Activated CD8-positive, alpha-beta memory T cell treated with anti-CD3 and anti-CD28 coated beads for 36 hours (primary cell): ENCODE measurements around the gene BTBD2. TPM values are rescaled to one million over a fixed set of nuclear protein-coding genes. Genes with fewer than 3 reads are reported as not detected.

ENCODE experiments used
- CTCF ChIA-PET: fragments of 350-600 bp; sonication (Branson Sonifier 250); formaldehyde crosslinking; loops from one replicate; lab custom pipeline; 2021; ENCODE audit warnings: antibody characterized with exemption; lab: Charles Lee
- POLR2A ChIA-PET: fragments of 350-600 bp; sonication (Branson Sonifier 250); formaldehyde crosslinking; loops from one replicate; lab custom pipeline; 2021; ENCODE audit warnings: antibody characterized with exemption; lab: Charles Lee
- total RNA-seq, 2 experiments: library from RNA; stranded (reverse); gene quantifications; one replicate each; pipeline ENCODE4 v1.2.3, GENCODE V29; 2021

Gene BTBD2
- total RNA-seq, 2 experiments from 2014 or later = 17.0 to 24.8 TPM

DNA sequence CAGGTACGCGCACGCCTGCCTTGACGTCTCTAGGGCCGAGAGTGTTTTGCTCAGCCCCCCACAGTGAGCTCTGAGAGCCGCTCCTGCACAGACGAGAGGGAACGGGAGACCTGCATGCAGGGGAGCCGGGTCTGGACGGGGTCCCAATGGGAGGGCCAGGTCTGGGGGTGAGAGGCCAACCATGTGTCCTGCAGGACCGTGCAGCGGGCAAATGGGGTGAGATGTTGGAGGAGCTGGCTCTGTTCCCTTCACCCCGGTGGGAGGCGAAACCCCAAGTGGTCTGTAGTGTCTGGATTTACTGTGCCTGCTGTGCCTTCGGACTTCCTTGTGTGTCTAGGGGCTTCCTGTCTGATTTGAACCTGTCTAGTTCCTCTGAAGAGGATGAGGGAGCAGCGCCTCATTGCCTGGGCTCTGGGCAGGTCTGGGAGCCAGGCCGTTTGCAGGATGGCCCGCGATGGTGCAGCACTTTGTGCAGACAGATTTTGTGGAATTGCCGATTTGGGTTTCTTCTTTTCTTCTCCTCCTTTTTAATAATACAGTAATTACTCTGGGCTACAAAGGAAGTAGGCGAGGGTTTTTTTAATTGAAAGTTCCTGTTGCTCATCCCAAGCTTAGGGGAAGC lies 72.5 kb downstream of the BTBD2 start:
- ChIA-PET CTCF (interaction anchor here (0.9 to 2.7 kb wide), 5 partner anchors 13 to 77 kb away, joined by 3 to 13 read pairs (median 3); no protein-coding TSS in a partner anchor), POLR2A (interaction anchor here (0.5 to 0.6 kb wide), 2 partner anchors 14 to 49 kb away, joined by 3 to 4 read pairs; no protein-coding TSS in a partner anchor)

- ChIA-PET CTCF (interaction anchor here (0.6 to 2.7 kb wide), 8 partner anchors 12 to 382 kb away, joined by 3 to 13 read pairs (median 3); no protein-coding TSS in a partner anchor), POLR2A (interaction anchor here (0.5 to 0.6 kb wide), 3 partner anchors 13 to 221 kb away, joined by 3 to 5 read pairs (median 4); partner anchors contain the start of gene DOT1L)
These were observed 73.2 kb downstream of the BTBD2 start for GRCh38 chr19:1942078-1942933.

GRCh38 chr19:1941146-1942077 lies 74.1 kb downstream of the BTBD2 start, which contains the start of gene CSNK1G2:
TSS of gene CSNK1G2 (plus strand) at chr19:1941172. CDS start at chr19:1969773, 28,601 bp downstream.
- POLR2A ChIA-PET = interaction anchor here (0.6 kb wide), 1 partner anchor 222 kb away, joined by 5 read pairs; the partner anchor contains the start of gene DOT1L
- CTCF ChIA-PET = interaction anchor here (0.6 to 2.7 kb wide), 6 partner anchors 11 to 383 kb away, joined by 3 to 13 read pairs (median 3); no protein-coding TSS in a partner anchor

DNA sequence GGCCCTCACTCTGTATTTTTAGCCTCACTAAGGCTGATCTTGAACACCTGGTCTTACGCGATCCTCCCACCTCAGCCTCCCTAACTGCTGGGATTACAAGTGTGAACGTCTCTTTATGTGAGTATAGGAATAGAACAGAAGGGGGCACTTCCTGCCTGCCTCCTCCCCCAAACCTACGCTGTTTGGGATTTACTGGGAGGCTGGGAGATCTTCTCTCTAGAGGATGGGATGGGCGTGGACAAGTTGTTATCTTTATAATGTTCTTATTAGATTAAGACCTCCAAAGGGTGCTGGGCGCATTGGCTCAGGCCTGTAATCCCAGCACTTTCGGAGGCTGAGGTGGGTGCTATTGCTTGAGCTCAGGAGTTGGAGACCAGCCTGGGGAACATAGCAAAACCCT lies 77.4 kb downstream of the BTBD2 start:
- ChIA-PET CTCF (interaction anchor here (1.0 to 1.5 kb wide), 2 partner anchors 8 to 10 kb away, joined by 4 read pairs; no protein-coding TSS in a partner anchor), POLR2A (no interaction called here)

- ChIA-PET CTCF (interaction anchor here (1.1 kb wide), 1 partner anchor 325 kb away, joined by 4 read pairs; no protein-coding TSS in a partner anchor), POLR2A (no interaction called here)
These were observed 78.5 kb downstream of the BTBD2 start for GRCh38 chr19:1936916-1937610.

DNA sequence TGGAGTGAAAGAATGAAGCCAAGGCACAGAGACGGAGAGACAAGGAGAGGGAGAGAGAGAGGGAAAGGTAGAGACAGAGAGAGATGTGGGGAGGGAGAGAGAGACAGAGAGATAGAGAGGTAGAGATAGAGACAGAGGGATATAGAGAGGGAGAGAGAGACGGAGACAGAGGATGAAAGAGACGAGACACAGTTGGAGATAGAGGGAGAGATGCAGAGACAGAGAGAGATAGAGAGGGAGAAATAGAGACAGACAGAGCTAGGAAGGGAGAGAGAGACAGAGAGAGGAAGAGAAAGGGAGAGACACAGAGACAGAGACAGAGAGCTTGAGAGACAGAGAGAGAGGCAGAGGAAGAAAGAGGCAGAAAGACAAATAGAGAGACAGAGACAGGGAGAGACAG lies 79.1 kb downstream of the BTBD2 start:
- CTCF ChIA-PET = interaction anchor here (1.1 kb wide), 1 partner anchor 325 kb away, joined by 4 read pairs; no protein-coding TSS in a partner anchor
- POLR2A ChIA-PET = no interaction called here

DNA sequence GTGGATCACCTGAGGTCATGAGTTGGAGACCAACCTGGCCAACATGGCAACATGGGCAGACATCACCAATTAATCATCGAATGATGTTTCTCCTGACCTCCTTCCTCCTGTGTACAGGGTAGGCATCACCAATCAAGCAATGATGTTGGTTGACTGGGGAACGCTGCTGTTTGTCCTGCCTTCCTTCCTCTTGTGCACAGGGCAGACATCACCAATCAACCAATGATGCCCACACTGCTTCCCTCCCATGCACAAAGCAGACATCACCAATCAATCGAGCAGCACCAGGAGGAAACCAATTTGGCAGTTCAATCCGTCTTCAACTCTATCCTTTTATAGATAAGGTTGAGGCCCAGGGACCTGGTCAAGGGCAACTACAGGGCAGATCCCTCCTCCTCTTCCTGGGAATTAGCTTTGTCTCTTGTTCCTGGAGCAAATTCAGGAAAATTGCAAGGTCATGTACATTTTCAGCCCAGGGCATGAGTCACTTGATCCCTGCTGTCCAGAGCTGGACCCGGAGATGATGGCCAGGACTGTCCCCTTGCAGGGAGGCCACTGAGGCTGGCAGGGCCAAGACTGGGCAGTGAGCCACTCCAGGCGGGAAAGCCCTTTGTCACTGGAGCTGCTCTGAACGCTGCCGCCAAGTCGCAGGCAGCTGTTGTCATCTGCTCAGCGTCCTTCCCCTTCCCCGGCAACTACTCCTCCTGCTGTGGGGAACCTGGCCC lies 79.9 kb downstream of the BTBD2 start:
- ChIA-PET CTCF (interaction anchor here (0.6 to 1.1 kb wide), 2 partner anchors 38 to 326 kb away, joined by 3 to 4 read pairs; no protein-coding TSS in a partner anchor), POLR2A (no interaction called here)

Other genes starting within 250 kb of the BTBD2 start
- 1 to 10 TPM; 1.5 to 1.7 TPM for gene ATP8B3, start 203.4 kb downstream of the BTBD2 start, total RNA-seq
- gene REXO1, start 167.2 kb downstream of the BTBD2 start, total RNA-seq = 10 to 100 TPM; 52.5 to 53.0 TPM
- 10 to 100 TPM; 41.5 to 45.7 TPM for gene KLF16, start 152.1 kb downstream of the BTBD2 start, total RNA-seq
- gene ABHD17A, start 130.2 kb downstream of the BTBD2 start, total RNA-seq = 100 to 1,000 TPM; 117 to 125 TPM
- gene ADAT3, start 110.3 kb downstream of the BTBD2 start, total RNA-seq = 1 to 10 TPM; 7.3 to 8.0 TPM
- gene SCAMP4, start 110.3 kb downstream of the BTBD2 start, total RNA-seq = 10 to 100 TPM; 43.6 to 48.6 TPM
- gene CSNK1G2, start 74.5 kb downstream of the BTBD2 start, total RNA-seq = 10 to 100 TPM; 62.9 to 64.7 TPM
- 100 to 1,000 TPM; 164 to 171 TPM for gene MKNK2, start 35.5 kb upstream of the BTBD2 start, total RNA-seq
- 100 to 1,000 TPM; 173 to 181 TPM for gene MOB3A, start 80.6 kb upstream of the BTBD2 start, total RNA-seq
- 1 to 10 TPM; 7.5 to 8.5 TPM for gene IZUMO4, start 81.2 kb upstream of the BTBD2 start, total RNA-seq
- 100 to 1,000 TPM in 1 of 2 experiments, 10 to 100 TPM in 1; 94.2 to 103 TPM for gene AP3D1, start 135.9 kb upstream of the BTBD2 start, total RNA-seq
- 10 to 100 TPM; 84.1 to 86.3 TPM for gene DOT1L, start 148.2 kb upstream of the BTBD2 start, total RNA-seq
- gene PLEKHJ1, start 220.6 kb upstream of the BTBD2 start, total RNA-seq = 10 to 100 TPM; 87.0 to 90.6 TPM
- gene SF3A2, start 221.1 kb upstream of the BTBD2 start, total RNA-seq = 100 to 1,000 TPM; 133 to 142 TPM
- 1 to 10 TPM; 5.9 to 6.3 TPM for gene AMH, start 233.6 kb upstream of the BTBD2 start, total RNA-seq
- 1 to 10 TPM in 1 of 2 experiments, under 1 TPM in 1; 0.61 to 1.3 TPM for gene JSRP1, start 240.7 kb upstream of the BTBD2 start, total RNA-seq